WTC11 (cell line): ENCODE results near the gene MTMR4. TPM values are rescaled to one million over a fixed set of nuclear protein-coding genes. Genes with fewer than 3 reads are reported as not detected.

ENCODE experiments used
- ATAC-seq: fragments of 200-7000 bp; cut with Tn5 transposase; 2 replicates; pipeline ENCODE4 v1.10.0; 2021; ENCODE audit warnings: mild to moderate bottlenecking, moderate library complexity
- CTCF ChIA-PET: fragments of 300-600 bp; sonication (Branson Sonifier 250); formaldehyde crosslinking; loops from one replicate; lab custom pipeline; 2021; ENCODE audit warnings: antibody characterized with exemption; lab: Charles Lee
- POLR2A ChIA-PET: fragments of 350-600 bp; sonication (Branson Sonifier 250); formaldehyde crosslinking; loops from one replicate; lab custom pipeline; 2021; ENCODE audit warnings: antibody characterized with exemption; lab: Charles Lee
- DNase-seq: peaks from one replicate; pipeline ENCODE4 v3.0.0; 2021; ENCODE audit warnings: low spot score
- H3K27ac Mint-ChIP-seq: 2 replicates; pipeline ENCODE4 v1.8.0; 2021; ENCODE audit warnings: mixed read lengths
- H3K27me3 Mint-ChIP-seq: 2 replicates; pipeline ENCODE4 v1.8.0; 2021; ENCODE audit warnings: low read depth, mild to moderate bottlenecking, moderate library complexity, mixed read lengths
- H3K36me3 Mint-ChIP-seq: 2 replicates; pipeline ENCODE4 v1.8.0; 2021; ENCODE audit warnings: mixed read lengths
- H3K4me1 Mint-ChIP-seq: 2 replicates; pipeline ENCODE4 v1.8.0; 2022; ENCODE audit warnings: mixed read lengths
- H3K4me3 Mint-ChIP-seq: 2 replicates; pipeline ENCODE4 v1.8.0; 2021; ENCODE audit warnings: mild to moderate bottlenecking, moderate library complexity, mixed read lengths
- H3K9me3 Mint-ChIP-seq: 2 replicates; pipeline ENCODE4 v1.8.0; 2021; ENCODE audit warnings: mixed read lengths
- E2F5 ChIP-seq: sonication (generic); formaldehyde crosslinking; IDR thresholded peaks from 2 replicates; pipeline ENCODE4 v1.8.1; 2022; ENCODE audit warnings: mild to moderate bottlenecking, moderate library complexity, missing genetic modification reagents
- FOXP4 ChIP-seq: sonication (generic); formaldehyde crosslinking; IDR thresholded peaks from 2 replicates; pipeline ENCODE4 v1.8.0; 2022; ENCODE audit warnings: mild to moderate bottlenecking, missing genetic modification reagents
- GTF2I ChIP-seq: fragments of 250-450 bp; sonication (Bioruptor Pico); conservative IDR thresholded peaks from 2 replicates; pipeline ENCODE4 v1.4.0; 2021; ENCODE audit warnings: mild to moderate bottlenecking
- MXD4 ChIP-seq: fragments of 250-450 bp; sonication (Bioruptor Pico); IDR thresholded peaks from 2 replicates; pipeline ENCODE4 v1.8.0; 2021; ENCODE audit warnings: mild to moderate bottlenecking, moderate library complexity, borderline replicate concordance
- MYBL2 ChIP-seq: sonication (generic); formaldehyde crosslinking; IDR thresholded peaks from 2 replicates; pipeline ENCODE4 v1.8.1; 2023; ENCODE audit warnings: mild to moderate bottlenecking, moderate library complexity, missing genetic modification reagents
- RORB ChIP-seq: fragments of 250-450 bp; sonication (Bioruptor Pico); IDR thresholded peaks from 2 replicates; pipeline ENCODE4 v1.9.0; 2021; ENCODE audit warnings: mild to moderate bottlenecking
- SP1 ChIP-seq: sonication (generic); formaldehyde crosslinking; conservative IDR thresholded peaks from 2 replicates; pipeline ENCODE4 v1.8.1; 2022; ENCODE audit warnings: missing genetic modification reagents
- ZBTB21 ChIP-seq: sonication (generic); formaldehyde crosslinking; IDR thresholded peaks from 2 replicates; pipeline ENCODE4 v1.8.1; 2023; ENCODE audit warnings: mild to moderate bottlenecking, missing genetic modification reagents, borderline replicate concordance
- ZNF121 ChIP-seq: sonication (generic); formaldehyde crosslinking; IDR thresholded peaks from 2 replicates; pipeline ENCODE4 v1.8.0; 2023; ENCODE audit warnings: missing genetic modification reagents
- ZNF138 ChIP-seq: sonication (generic); formaldehyde crosslinking; conservative IDR thresholded peaks from 2 replicates; pipeline ENCODE4 v1.8.1; 2022; ENCODE audit warnings: mild to moderate bottlenecking, moderate library complexity, missing genetic modification reagents
- ZNF281 ChIP-seq: sonication (generic); formaldehyde crosslinking; IDR thresholded peaks from 2 replicates; pipeline ENCODE4 v1.8.0; 2023; ENCODE audit warnings: mild to moderate bottlenecking, missing genetic modification reagents
- ZNF317 ChIP-seq: sonication (generic); formaldehyde crosslinking; IDR thresholded peaks from 2 replicates; pipeline ENCODE4 v1.8.1; 2023; ENCODE audit warnings: low read depth, mild to moderate bottlenecking, moderate library complexity, missing genetic modification reagents, borderline replicate concordance
- ZSCAN18 ChIP-seq: fragments of 250-450 bp; sonication (Bioruptor Pico); IDR thresholded peaks from 2 replicates; pipeline ENCODE4 v2.1.2; 2022; ENCODE audit warnings: mild to moderate bottlenecking, moderate library complexity
- total RNA-seq: library from RNA; stranded (reverse); gene quantifications from 3 replicates; pipeline ENCODE4 v1.2.3, GENCODE V29; 2021
- TF ChIP-seq, protein P1 (sequence below): sonication (generic); formaldehyde crosslinking; conservative IDR thresholded peaks from 2 replicates; pipeline ENCODE4 v1.8.1; 2023; ENCODE audit warnings: mild to moderate bottlenecking, low read depth, missing genetic modification reagents, moderate library complexity
- TF ChIP-seq, protein P2 (sequence below): sonication (generic); formaldehyde crosslinking; IDR thresholded peaks from 2 replicates; pipeline ENCODE4 v1.8.1; 2022; ENCODE audit warnings: mild to moderate bottlenecking, missing genetic modification reagents, moderate library complexity, borderline replicate concordance
- TF ChIP-seq, protein P3 (sequence below): fragments of 200-600 bp; IDR thresholded peaks from 2 replicates; pipeline ENCODE4 v1.8.0; 2022; ENCODE audit warnings: antibody characterized with exemption

MTMR4 gene
- total RNA-seq, 1 experiment from 2014 or later: 30.8 TPM

DNA sequence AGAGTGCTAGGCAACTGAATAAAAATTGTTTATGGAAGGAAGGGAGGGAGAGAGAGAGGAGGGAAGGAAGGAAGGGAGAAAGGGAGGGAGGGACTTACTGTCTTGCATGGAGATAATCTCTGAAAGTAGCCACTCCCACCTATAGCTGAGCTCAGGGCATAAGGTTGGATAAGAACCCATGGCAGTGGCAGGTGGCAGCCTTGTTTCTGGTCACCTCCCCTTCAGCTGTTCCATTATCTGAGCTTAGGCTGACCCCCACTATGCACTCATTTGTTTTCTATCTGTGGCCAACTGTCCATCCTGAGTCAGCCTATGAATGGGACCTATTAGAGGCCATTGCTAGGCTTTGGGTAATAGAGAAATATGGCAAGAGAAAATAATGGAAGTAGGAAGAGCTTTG, 25.3 kb upstream of the MTMR4 start:
- CTCF ChIA-PET: interaction anchor here (1.2 to 3.3 kb wide), 4 partner anchors 8 to 20 kb away, joined by 3 to 43 read pairs (median 24); no protein-coding TSS in a partner anchor
- POLR2A ChIA-PET: no interaction called here
- H3K27me3 Mint-ChIP-seq: peaks cover 16% of the 10 kb centered on the region
- TF ChIP-seq, protein P1, sequence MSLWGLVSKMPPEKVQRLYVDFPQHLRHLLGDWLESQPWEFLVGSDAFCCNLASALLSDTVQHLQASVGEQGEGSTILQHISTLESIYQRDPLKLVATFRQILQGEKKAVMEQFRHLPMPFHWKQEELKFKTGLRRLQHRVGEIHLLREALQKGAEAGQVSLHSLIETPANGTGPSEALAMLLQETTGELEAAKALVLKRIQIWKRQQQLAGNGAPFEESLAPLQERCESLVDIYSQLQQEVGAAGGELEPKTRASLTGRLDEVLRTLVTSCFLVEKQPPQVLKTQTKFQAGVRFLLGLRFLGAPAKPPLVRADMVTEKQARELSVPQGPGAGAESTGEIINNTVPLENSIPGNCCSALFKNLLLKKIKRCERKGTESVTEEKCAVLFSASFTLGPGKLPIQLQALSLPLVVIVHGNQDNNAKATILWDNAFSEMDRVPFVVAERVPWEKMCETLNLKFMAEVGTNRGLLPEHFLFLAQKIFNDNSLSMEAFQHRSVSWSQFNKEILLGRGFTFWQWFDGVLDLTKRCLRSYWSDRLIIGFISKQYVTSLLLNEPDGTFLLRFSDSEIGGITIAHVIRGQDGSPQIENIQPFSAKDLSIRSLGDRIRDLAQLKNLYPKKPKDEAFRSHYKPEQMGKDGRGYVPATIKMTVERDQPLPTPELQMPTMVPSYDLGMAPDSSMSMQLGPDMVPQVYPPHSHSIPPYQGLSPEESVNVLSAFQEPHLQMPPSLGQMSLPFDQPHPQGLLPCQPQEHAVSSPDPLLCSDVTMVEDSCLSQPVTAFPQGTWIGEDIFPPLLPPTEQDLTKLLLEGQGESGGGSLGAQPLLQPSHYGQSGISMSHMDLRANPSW (CRISPR knock-in tag): no peak
- TF ChIP-seq ZSCAN18 (no peak), E2F5 (CRISPR knock-in tag) (no peak), ZNF317 (CRISPR knock-in tag) (no peak), GTF2I (CRISPR knock-in tag) (no peak), SP1 (no peak)
- DNase-seq (no peak), ATAC-seq (no peak)
- peaks cover 13% of the 10 kb centered on the region for H3K4me1 Mint-ChIP-seq
- no peak overlapping the region for H3K27ac Mint-ChIP-seq
- H3K36me3 Mint-ChIP-seq: no peaks in the 10 kb centered on the region
- H3K4me3 Mint-ChIP-seq: no peak overlapping the region
- H3K9me3 Mint-ChIP-seq: no peaks in the 10 kb centered on the region

GRCh38 chr17:58538811-58539409, 24.5 kb upstream of the MTMR4 start:
- Mint-ChIP-seq H3K27me3 (peaks cover 23% of the 10 kb centered on the region), H3K9me3 (no peaks in the 10 kb centered on the region), H3K27ac (no peak overlapping the region), H3K36me3 (no peaks in the 10 kb centered on the region), H3K4me3 (no peak overlapping the region), H3K4me1 (peaks cover 17% of the 10 kb centered on the region)
- ATAC-seq (no peak), DNase-seq (no peak)
- CTCF ChIA-PET: interaction anchor here (0.6 to 1.2 kb wide), 3 partner anchors 11 to 81 kb away, joined by 3 read pairs; no protein-coding TSS in a partner anchor
- POLR2A ChIA-PET: no interaction called here
- no peak for TF ChIP-seq E2F5 (CRISPR knock-in tag)
- TF ChIP-seq MXD4: no peak
- no peak for TF ChIP-seq MYBL2 (CRISPR knock-in tag)
- TF ChIP-seq, protein P2, sequence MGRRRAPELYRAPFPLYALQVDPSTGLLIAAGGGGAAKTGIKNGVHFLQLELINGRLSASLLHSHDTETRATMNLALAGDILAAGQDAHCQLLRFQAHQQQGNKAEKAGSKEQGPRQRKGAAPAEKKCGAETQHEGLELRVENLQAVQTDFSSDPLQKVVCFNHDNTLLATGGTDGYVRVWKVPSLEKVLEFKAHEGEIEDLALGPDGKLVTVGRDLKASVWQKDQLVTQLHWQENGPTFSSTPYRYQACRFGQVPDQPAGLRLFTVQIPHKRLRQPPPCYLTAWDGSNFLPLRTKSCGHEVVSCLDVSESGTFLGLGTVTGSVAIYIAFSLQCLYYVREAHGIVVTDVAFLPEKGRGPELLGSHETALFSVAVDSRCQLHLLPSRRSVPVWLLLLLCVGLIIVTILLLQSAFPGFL (CRISPR knock-in tag): no peak
- TF ChIP-seq FOXP4: no peak
- no peak for TF ChIP-seq ZBTB21 (CRISPR knock-in tag)
- TF ChIP-seq, protein P3, sequence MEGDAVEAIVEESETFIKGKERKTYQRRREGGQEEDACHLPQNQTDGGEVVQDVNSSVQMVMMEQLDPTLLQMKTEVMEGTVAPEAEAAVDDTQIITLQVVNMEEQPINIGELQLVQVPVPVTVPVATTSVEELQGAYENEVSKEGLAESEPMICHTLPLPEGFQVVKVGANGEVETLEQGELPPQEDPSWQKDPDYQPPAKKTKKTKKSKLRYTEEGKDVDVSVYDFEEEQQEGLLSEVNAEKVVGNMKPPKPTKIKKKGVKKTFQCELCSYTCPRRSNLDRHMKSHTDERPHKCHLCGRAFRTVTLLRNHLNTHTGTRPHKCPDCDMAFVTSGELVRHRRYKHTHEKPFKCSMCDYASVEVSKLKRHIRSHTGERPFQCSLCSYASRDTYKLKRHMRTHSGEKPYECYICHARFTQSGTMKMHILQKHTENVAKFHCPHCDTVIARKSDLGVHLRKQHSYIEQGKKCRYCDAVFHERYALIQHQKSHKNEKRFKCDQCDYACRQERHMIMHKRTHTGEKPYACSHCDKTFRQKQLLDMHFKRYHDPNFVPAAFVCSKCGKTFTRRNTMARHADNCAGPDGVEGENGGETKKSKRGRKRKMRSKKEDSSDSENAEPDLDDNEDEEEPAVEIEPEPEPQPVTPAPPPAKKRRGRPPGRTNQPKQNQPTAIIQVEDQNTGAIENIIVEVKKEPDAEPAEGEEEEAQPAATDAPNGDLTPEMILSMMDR: no peak
- no peak for TF ChIP-seq ZNF281 (CRISPR knock-in tag)
- no peak for TF ChIP-seq RORB (CRISPR knock-in tag)
- no peak for TF ChIP-seq ZNF121 (CRISPR knock-in tag)
- no peak for TF ChIP-seq ZNF138 (CRISPR knock-in tag)
